Measurements from ENCODE around the gene DDX59. TPM values are rescaled to one million over a fixed set of nuclear protein-coding genes. Genes with fewer than 3 reads are reported as not detected.

DDX59 gene
- total and polyA plus RNA-seq, 9 of the 15 experiments (the other 6 are each of a cell fraction or from before 2014, with no cell fraction given): 8.3 to 30.4 (median 19.8) TPM

GRCh38 chr1:200669314-200670241, at the start of gene DDX59 (continued):
- TF ChIP-seq GATA2 (CRISPR knock-in tag; IDR thresholded peaks at IDR 0.05): no peak
- TF ChIP-seq STAG1 (CRISPR knock-in tag; IDR thresholded peaks at IDR 0.05; ENCODE audit: borderline replicate concordance): no peak
- no peak for TF ChIP-seq CCAR2 (IDR thresholded peaks at IDR 0.05; ENCODE audit: low read depth, low read length)
- TF ChIP-seq FOXJ3 (CRISPR knock-in tag; IDR thresholded peaks at IDR 0.05): no peak
- no peak for TF ChIP-seq MAFK (IDR thresholded peaks at IDR 0.05; ENCODE audit: low read length)
- no peak for TF ChIP-seq ZBTB5 (IDR thresholded peaks at IDR 0.05)
- no peak for TF ChIP-seq MYBL2 (IDR thresholded peaks at IDR 0.05; ENCODE audit: low read depth)
- no peak for TF ChIP-seq MYBL2 (CRISPR knock-in tag; IDR thresholded peaks at IDR 0.05; ENCODE audit: borderline replicate concordance)
- no peak for TF ChIP-seq CHCHD3 (CRISPR knock-in tag; IDR thresholded peaks at IDR 0.05)
- no peak for TF ChIP-seq ZNF121 (CRISPR knock-in tag; conservative IDR thresholded peaks at IDR 0.05)
- TF ChIP-seq KAT7 (CRISPR knock-in tag; IDR thresholded peaks at IDR 0.05; ENCODE audit: borderline replicate concordance): peak; percentile 98; the same call in 1 of the 2 replicates
- TF ChIP-seq KAT8 (IDR thresholded peaks at IDR 0.05; ENCODE audit: low read depth): no peak
- peak in 1 of 2 experiments; percentile 59; a peak in 1 of 4 replicates for TF ChIP-seq FOXA3 (CRISPR knock-in tag; conservative IDR thresholded peaks at IDR 0.05 in 1 of 2, IDR thresholded peaks at IDR 0.05 in 1 of 2)
- 0 out of 2 replicates have a peak, but pooled peaks have one; percentile 15 for TF ChIP-seq KLF13 (tag; IDR thresholded peaks at IDR 0.05; ENCODE audit: borderline replicate concordance, low read depth)
- TF ChIP-seq CAMTA2 (CRISPR knock-in tag; conservative IDR thresholded peaks at IDR 0.05): no peak
- TF ChIP-seq, protein P1, sequence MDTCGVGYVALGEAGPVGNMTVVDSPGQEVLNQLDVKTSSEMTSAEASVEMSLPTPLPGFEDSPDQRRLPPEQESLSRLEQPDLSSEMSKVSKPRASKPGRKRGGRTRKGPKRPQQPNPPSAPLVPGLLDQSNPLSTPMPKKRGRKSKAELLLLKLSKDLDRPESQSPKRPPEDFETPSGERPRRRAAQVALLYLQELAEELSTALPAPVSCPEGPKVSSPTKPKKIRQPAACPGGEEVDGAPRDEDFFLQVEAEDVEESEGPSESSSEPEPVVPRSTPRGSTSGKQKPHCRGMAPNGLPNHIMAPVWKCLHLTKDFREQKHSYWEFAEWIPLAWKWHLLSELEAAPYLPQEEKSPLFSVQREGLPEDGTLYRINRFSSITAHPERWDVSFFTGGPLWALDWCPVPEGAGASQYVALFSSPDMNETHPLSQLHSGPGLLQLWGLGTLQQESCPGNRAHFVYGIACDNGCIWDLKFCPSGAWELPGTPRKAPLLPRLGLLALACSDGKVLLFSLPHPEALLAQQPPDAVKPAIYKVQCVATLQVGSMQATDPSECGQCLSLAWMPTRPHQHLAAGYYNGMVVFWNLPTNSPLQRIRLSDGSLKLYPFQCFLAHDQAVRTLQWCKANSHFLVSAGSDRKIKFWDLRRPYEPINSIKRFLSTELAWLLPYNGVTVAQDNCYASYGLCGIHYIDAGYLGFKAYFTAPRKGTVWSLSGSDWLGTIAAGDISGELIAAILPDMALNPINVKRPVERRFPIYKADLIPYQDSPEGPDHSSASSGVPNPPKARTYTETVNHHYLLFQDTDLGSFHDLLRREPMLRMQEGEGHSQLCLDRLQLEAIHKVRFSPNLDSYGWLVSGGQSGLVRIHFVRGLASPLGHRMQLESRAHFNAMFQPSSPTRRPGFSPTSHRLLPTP (IDR thresholded peaks at IDR 0.05; ENCODE audit: borderline replicate concordance, extremely low read depth, insufficient read length): no peak
- TF ChIP-seq NCOR1 (IDR thresholded peaks at IDR 0.05): peak; percentile 57
- TF ChIP-seq, protein P2, sequence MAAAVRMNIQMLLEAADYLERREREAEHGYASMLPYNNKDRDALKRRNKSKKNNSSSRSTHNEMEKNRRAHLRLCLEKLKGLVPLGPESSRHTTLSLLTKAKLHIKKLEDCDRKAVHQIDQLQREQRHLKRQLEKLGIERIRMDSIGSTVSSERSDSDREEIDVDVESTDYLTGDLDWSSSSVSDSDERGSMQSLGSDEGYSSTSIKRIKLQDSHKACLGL (CRISPR knock-in tag; IDR thresholded peaks at IDR 0.05; ENCODE audit: borderline replicate concordance, poor library complexity, severe bottlenecking): no peak
- no peak for TF ChIP-seq SMARCB1 (IDR thresholded peaks at IDR 0.05; ENCODE audit: insufficient read length, low read depth)
- TF ChIP-seq PHF21A (IDR thresholded peaks at IDR 0.05; ENCODE audit: borderline replicate concordance, low read depth): peak; percentile 53; the same call in 1 of the 2 replicates
- TF ChIP-seq ZNF668 (CRISPR knock-in tag; IDR thresholded peaks at IDR 0.05): no peak
- TF ChIP-seq ZFP36 (IDR thresholded peaks at IDR 0.05; ENCODE audit: low read depth, low read length, partially characterized antibody): peak; percentile 8
- TF ChIP-seq SLC30A9 (CRISPR knock-in tag; IDR thresholded peaks at IDR 0.05): no peak

Measured in K562 (cell line).